HG03103 (cell line): ENCODE data around the gene WDR4.
"Not testable (repeated sequence)": the region's sequence is repeated elsewhere in the genome, so short reads cannot be mapped to it uniquely, and the experiment has no call there.

Experiments used
- ATAC-seq: cut with Tn5 transposase; IDR thresholded peaks from one replicate; pipeline ENCODE4 v1.9.1; 2021; ENCODE audit warnings: low read depth; ENCODE audit not compliant: unreplicated experiment

Gene WDR4

GRCh38 chr21:42841156-42841915 lies 38.0 kb downstream of the WDR4 start:
- ATAC-seq = no peak

- ATAC-seq = no peak
Observed at GRCh38 chr21:42840411-42841155, 38.8 kb downstream of the WDR4 start.

DNA sequence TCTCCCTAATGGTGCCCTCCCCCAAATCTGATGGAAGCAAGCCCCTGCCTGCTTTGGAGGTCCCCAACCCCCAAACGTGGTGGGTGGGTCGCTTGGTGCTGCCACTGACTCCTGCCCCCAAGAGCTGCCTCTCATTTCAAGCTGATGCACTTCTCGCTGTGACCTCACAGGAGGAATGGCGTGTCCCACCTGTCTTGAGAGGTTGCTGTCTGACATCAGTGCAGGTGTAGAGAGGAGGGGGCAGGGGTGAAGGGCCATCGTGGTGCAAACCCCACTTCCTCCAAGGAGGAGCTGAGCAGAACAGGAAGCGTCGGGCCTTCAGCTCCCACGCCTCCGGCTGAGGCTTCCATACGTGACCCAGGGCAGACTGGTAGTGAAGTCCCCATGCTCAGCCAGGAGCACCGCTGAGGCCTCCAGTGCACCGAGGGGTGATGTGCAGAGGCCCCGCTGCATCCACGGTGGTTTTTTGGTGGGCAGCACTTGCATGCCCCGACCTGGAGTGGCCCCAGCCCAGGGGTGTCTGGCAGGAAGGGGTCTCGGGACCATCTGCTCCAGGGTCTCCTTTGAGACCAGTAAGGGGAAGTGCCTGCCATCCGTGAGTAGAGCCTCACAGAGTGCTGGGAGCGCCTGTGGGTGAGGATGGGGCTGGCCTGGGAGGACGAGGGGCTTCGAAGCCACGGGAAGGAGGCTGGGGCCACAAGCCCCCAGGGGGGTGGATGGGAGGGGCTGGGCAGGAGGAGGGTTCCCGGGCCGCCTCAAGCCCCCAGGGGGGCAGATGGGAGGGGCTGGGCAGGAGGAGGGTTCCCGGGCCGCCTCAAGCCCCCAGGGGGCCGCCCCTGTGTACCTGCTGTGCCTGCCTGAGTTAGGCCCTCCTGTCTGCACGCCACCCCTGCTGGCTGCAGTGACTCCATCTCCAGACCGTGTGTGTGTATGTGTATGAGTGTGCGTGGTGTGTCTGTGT lies 39.8 kb downstream of the WDR4 start:
- ATAC-seq = no peak

DNA sequence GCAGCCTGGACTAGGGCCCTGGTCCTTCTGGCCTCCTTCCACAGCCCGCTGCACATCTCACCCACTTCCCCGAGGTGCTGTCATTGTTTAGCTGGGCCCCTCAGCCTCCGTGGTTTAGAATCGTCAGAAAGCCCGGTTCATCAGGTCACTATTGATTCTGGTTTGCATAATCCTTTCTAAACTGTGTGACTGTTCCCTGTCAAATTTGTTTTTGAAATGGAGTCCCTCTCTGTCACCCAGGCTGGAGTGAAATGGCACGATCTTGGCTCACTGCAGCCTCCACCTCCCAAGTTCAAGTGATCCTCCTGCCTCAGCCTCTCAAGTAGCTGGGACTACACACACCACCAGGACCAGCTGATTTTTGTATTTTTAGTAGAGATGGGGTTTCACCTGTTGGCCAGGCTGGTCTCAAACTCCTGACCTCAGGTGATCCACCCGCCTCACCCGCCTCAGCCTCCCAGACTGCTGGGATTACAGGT lies 41.1 kb downstream of the WDR4 start:
- ATAC-seq = not testable (repeated sequence)

GRCh38 chr21:42837421-42838211 lies 41.7 kb downstream of the WDR4 start:
- ATAC-seq = no peak

GRCh38 chr21:42836767-42837301 lies 42.5 kb downstream of the WDR4 start:
- no peak for ATAC-seq

DNA sequence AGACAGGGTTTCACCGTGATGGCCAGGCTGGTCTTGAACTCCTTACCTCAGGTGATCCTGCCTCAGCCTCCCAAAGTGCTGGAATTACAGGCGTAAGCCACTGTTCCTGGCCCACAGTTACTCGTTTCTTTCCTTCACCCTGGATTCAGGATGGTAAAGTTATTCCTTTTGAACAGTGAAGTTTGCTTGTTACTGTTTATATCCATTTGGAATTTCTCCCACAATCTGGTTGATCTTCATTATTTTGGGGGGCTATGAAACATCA lies 43.0 kb downstream of the WDR4 start:
- no peak for ATAC-seq

DNA sequence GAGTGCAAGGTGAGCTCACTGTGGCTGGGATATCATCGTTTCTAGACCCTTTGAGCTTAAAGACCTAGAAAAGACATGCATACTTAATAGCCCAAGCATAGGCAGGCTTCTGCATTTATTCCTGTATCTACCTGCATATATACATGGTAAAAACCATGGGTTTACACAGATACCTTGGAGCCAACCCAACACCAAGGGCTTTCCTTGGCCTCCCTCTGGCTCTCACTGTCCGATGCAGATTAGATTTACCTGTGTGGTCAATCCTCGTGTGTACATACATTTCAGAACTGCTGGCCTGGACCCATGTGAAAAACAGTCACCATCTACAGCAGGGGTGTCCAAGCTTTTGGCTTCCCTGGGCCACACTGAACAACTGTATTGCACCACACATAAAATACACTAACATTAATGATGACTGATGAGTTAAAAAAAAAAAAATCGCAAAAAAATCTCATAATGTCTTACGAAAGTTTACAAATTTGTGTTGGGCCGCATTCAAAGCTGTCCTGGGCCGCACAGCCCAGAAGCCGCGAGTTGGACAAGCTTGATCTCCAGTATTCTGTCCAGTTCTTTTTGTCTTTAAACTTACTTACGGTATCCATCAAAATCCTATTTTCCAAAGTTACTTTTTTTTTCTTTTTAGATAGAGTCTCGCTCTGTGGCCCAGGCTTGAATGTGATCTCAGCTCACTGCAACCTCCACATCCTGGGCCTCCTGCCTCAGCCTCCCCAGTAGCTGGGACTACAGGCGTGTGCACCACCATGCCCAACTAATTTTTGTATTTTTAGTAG lies 43.5 kb downstream of the WDR4 start:
- ATAC-seq = no peak

GRCh38 chr21:42835211-42835610 lies 44.1 kb downstream of the WDR4 start:
- no peak for ATAC-seq

- ATAC-seq = no peak
Observed at GRCh38 chr21:42834726-42835191, 44.6 kb downstream of the WDR4 start.

DNA sequence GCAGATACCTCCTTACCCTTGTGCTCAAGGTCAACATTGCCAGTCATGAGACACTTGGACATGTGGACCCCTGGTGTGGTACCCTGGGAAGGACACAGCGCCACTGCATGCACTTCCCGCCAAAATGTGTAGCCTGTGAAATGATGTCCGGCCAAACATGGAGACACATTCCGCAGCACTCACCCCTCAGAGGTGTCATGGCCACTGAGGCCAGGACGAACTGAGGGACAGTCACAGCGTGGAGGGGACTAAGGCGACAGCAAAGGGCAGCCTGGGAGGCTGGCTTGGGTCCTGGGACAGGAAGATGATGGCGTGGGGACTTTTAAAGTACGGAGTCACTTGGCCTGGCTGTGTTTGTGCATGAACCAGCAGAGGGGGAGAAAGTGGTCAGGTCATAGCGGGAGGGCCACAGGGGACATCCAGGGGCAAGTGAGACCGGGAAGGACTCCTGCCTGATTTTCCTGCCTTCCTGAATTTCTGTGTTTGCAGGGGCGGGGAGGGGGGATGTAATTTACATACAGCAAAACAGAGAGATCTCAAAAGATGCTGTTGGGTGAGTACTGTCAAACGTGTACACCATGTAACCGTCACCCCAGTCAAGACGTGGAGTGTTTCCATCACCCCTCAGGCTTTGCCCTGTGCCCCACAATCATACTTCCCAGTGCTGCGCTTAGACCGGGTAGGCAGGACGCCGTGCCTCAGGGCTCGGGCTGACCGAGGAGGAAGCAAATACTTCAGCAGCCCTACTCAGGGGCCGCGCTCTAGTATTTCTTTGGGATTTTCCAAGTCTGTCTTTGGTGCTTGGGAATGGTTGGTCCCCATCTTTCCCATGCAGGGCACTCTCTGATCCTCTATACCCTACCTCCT lies 45.2 kb downstream of the WDR4 start:
- ATAC-seq = no peak

DNA sequence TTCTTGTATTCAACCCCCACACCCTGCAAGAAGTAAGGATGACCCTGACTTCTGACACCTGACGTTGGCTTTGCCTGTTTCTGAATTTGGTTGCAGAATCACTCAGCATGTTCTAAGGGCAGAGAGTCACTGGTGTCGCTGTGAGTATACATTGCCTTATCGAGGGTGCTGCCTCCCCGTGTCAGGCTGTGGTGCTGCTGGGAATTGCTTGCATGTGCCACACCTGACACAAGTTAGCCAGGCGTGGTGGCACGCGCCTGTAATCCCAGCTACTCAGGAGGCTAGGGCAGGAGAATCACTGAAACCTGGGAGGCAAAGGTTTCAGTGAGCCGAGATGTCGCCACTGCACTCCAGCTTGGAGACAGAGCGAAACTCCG lies 45.9 kb downstream of the WDR4 start:
- ATAC-seq = no peak

DNA sequence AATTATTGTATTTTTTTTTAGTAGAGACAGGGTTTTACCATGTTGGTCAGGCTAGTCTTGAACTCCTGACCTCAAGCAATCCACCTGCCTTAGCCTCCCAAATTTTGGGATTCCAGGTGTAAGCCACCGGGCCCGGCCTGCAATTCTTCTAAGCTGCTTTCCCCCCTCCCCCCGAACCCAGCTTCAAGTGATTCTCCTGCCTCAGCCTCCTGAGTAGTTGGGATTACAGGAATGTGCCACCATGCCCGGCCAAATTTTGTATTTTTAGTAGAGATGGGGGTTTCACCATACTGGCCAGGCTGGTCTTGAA lies 47.1 kb downstream of the WDR4 start:
- not testable (repeated sequence) for ATAC-seq

- ATAC-seq = no peak
Observed at GRCh38 chr21:42830456-42831455, 48.6 kb downstream of the WDR4 start.

DNA sequence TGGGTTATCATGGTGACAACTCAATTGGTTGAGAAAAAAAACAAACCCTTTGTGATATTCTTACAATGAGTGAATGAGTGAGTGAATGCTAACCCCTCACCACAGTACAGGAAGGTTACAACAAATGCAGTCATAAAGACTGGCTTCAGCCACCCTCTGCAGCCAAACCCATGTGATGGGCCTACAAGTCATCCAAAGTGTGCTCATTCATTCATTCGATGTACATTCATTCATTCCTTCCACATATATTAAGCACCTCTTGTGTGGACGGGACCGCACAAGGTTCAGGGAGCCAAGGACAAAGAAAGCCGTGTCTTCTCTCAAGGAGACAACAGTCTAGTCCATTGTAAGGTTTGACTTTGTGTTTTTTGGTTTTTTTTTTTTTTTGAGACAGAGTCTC lies 49.4 kb downstream of the WDR4 start:
- ATAC-seq = no peak

DNA sequence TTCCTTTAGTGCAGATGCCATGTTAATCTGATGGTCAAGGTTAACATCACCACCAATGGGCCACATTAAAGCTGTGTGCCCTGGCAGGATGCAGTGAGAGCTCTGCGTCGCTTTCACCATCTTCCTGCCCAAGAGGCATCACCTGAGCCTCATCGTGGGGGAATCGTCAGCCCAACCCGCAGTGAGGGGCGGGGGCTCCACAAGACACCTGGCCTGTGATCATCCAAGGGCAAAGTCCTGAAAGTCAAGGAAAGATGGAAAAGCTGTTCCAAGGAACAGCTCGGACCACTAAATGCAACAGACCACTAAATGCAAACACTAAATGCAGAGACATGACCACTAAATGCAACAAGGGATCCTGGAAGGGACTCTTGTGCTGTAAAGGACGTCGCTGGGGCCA lies 49.9 kb downstream of the WDR4 start:
- no peak for ATAC-seq

GRCh38 chr21:42827588-42827987 lies 51.8 kb downstream of the WDR4 start:
- ATAC-seq = no peak
